Activated CD4-positive, alpha-beta memory T cell treated with anti-CD3 and anti-CD28 coated beads, Interleukin-2, amount 10 ng/mL, durations not matched to agents 7 days and 5 days (primary cell): ENCODE measurements around the gene ADI1. TPM values are rescaled to one million over a fixed set of nuclear protein-coding genes. Genes with fewer than 3 reads are reported as not detected.
"Not testable (repeated sequence)": the region's sequence is repeated elsewhere in the genome, so short reads cannot be mapped to it uniquely, and the experiment has no call there.

Experiments
- CTCF ChIA-PET: fragments of 350-600 bp; sonication (Branson Sonifier 250); formaldehyde crosslinking; loops from one replicate; lab custom pipeline; 2021; ENCODE audit warnings: antibody characterized with exemption, inconsistent platforms; lab: Charles Lee
- POLR2A ChIA-PET: fragments of 350-600 bp; sonication (Branson Sonifier 250); formaldehyde crosslinking; loops from one replicate; lab custom pipeline; 2021; ENCODE audit warnings: antibody characterized with exemption; lab: Charles Lee
- DNase-seq: peaks from one replicate; pipeline ENCODE4 v3.0.0-alpha.2; 2020
- H3K27ac Mint-ChIP-seq: one replicate; pipeline ENCODE4 v1.8.0; 2021; ENCODE audit warnings: mild to moderate bottlenecking, mixed read lengths
- H3K27me3 Mint-ChIP-seq: one replicate; pipeline ENCODE4 v1.8.0; 2021; ENCODE audit warnings: mixed read lengths
- H3K36me3 Mint-ChIP-seq: one replicate; pipeline ENCODE4 v1.8.0; 2021; ENCODE audit warnings: low read depth, mixed read lengths
- H3K4me1 Mint-ChIP-seq: one replicate; pipeline ENCODE4 v1.8.0; 2021; ENCODE audit warnings: mixed read lengths
- H3K4me3 Mint-ChIP-seq: one replicate; pipeline ENCODE4 v1.8.0; 2021; ENCODE audit warnings: mild to moderate bottlenecking, mixed read lengths
- H3K9me3 Mint-ChIP-seq: one replicate; pipeline ENCODE4 v1.8.0; 2021; ENCODE audit warnings: mixed read lengths
- total RNA-seq, 2 experiments: library from RNA; stranded (reverse); gene quantifications; one replicate each; pipeline ENCODE4 v1.2.3, GENCODE V29; 2021

The ADI1 gene
- total RNA-seq, 2 experiments from 2014 or later = 28.5 to 34.1 TPM

GRCh38 chr2:3500326-3500899, 18.9 kb downstream of the ADI1 start:
- no peak overlapping the region for H3K4me3 Mint-ChIP-seq
- H3K27me3 Mint-ChIP-seq = no peaks in the 10 kb centered on the region
- H3K4me1 Mint-ChIP-seq = peaks cover 5% of the 10 kb centered on the region
- peaks cover 38% of the 10 kb centered on the region for H3K36me3 Mint-ChIP-seq
- peaks cover 4% of the 10 kb centered on the region for H3K9me3 Mint-ChIP-seq
- CTCF ChIA-PET = no interaction called here
- no peak overlapping the region for H3K27ac Mint-ChIP-seq
- peak; percentile 11 for DNase-seq
- POLR2A ChIA-PET = no interaction called here

GRCh38 chr2:3498783-3499394, 20.4 kb downstream of the ADI1 start:
- H3K4me3 Mint-ChIP-seq = no peak overlapping the region
- ChIA-PET CTCF (no interaction called here), POLR2A (interaction anchor here (0.5 kb wide), 1 partner anchor 87 kb away, joined by 3 read pairs; no protein-coding TSS in a partner anchor)
- H3K36me3 Mint-ChIP-seq = peaks cover 25% of the 10 kb centered on the region
- H3K27ac Mint-ChIP-seq = no peak overlapping the region
- peaks cover 4% of the 10 kb centered on the region for H3K9me3 Mint-ChIP-seq
- H3K27me3 Mint-ChIP-seq = no peaks in the 10 kb centered on the region
- H3K4me1 Mint-ChIP-seq = peaks cover 5% of the 10 kb centered on the region
- no peak for DNase-seq

- not testable (repeated sequence) for H3K4me1 Mint-ChIP-seq, DNase-seq, H3K4me3 Mint-ChIP-seq, H3K9me3 Mint-ChIP-seq, H3K27me3 Mint-ChIP-seq, H3K27ac Mint-ChIP-seq
- ChIA-PET CTCF (interaction anchor here (0.7 to 1.5 kb wide), 2 partner anchors 23 to 74 kb away, joined by 4 read pairs; partner anchors contain the start of gene ADI1), POLR2A (interaction anchor here (1.4 kb wide), 1 partner anchor 12 kb away, joined by 3 read pairs; no protein-coding TSS in a partner anchor)
- H3K36me3 Mint-ChIP-seq = peaks cover 11% of the 10 kb centered on the region
Measured at GRCh38 chr2:3496708-3497080, 22.6 kb downstream of the ADI1 start.

GRCh38 chr2:3494984-3495666, 24.2 kb downstream of the ADI1 start:
- H3K36me3 Mint-ChIP-seq = peaks cover 8% of the 10 kb centered on the region
- no peak overlapping the region for H3K4me3 Mint-ChIP-seq
- ChIA-PET POLR2A (no interaction called here), CTCF (no interaction called here)
- no peaks in the 10 kb centered on the region for H3K9me3 Mint-ChIP-seq
- peaks cover 2% of the 10 kb centered on the region for H3K4me1 Mint-ChIP-seq
- no peak for DNase-seq
- no peak overlapping the region for H3K27ac Mint-ChIP-seq
- H3K27me3 Mint-ChIP-seq = no peaks in the 10 kb centered on the region

GRCh38 chr2:3493615-3494007, 25.7 kb downstream of the ADI1 start:
- H3K36me3 Mint-ChIP-seq = peaks cover 8% of the 10 kb centered on the region
- peaks cover 2% of the 10 kb centered on the region for H3K4me1 Mint-ChIP-seq
- H3K9me3 Mint-ChIP-seq = no peaks in the 10 kb centered on the region
- no peak overlapping the region for H3K4me3 Mint-ChIP-seq
- no peaks in the 10 kb centered on the region for H3K27me3 Mint-ChIP-seq
- no peak overlapping the region for H3K27ac Mint-ChIP-seq
- no peak for DNase-seq
- POLR2A ChIA-PET = no interaction called here
- CTCF ChIA-PET = interaction anchor here (0.9 kb wide), 1 partner anchor 71 kb away, joined by 3 read pairs; no protein-coding TSS in a partner anchor

- H3K4me1 Mint-ChIP-seq = peaks cover 2% of the 10 kb centered on the region
- no peak for DNase-seq
- CTCF ChIA-PET = no interaction called here
- no peaks in the 10 kb centered on the region for H3K9me3 Mint-ChIP-seq
- H3K4me3 Mint-ChIP-seq = no peak overlapping the region
- H3K27ac Mint-ChIP-seq = no peak overlapping the region
- H3K27me3 Mint-ChIP-seq = no peaks in the 10 kb centered on the region
- H3K36me3 Mint-ChIP-seq = peaks cover 6% of the 10 kb centered on the region
- POLR2A ChIA-PET = no interaction called here
Measured at GRCh38 chr2:3492951-3493614, 26.2 kb downstream of the ADI1 start.

GRCh38 chr2:3492475-3492787, 26.9 kb downstream of the ADI1 start:
- H3K27ac Mint-ChIP-seq, DNase-seq, POLR2A ChIA-PET, H3K4me1 Mint-ChIP-seq, H3K27me3 Mint-ChIP-seq, H3K4me3 Mint-ChIP-seq, H3K36me3 Mint-ChIP-seq, CTCF ChIA-PET, H3K9me3 Mint-ChIP-seq: not testable (repeated sequence)

GRCh38 chr2:3491716-3492474, 27.4 kb downstream of the ADI1 start:
- Mint-ChIP-seq H3K36me3 (no peaks in the 10 kb centered on the region), H3K4me3 (no peak overlapping the region), H3K27ac (no peak overlapping the region), H3K27me3 (no peaks in the 10 kb centered on the region), H3K4me1 (peaks cover 2% of the 10 kb centered on the region), H3K9me3 (no peaks in the 10 kb centered on the region)
- POLR2A ChIA-PET = no interaction called here
- DNase-seq = no peak
- CTCF ChIA-PET = no interaction called here

- Mint-ChIP-seq H3K4me3 (no peak overlapping the region), H3K27ac (no peak overlapping the region), H3K27me3 (no peaks in the 10 kb centered on the region), H3K36me3 (no peaks in the 10 kb centered on the region), H3K4me1 (peaks cover 2% of the 10 kb centered on the region), H3K9me3 (no peaks in the 10 kb centered on the region)
- ChIA-PET POLR2A (no interaction called here), CTCF (interaction anchor here (0.5 kb wide), 1 partner anchor 10 kb away, joined by 3 read pairs; no protein-coding TSS in a partner anchor)
- no peak for DNase-seq
Measured at GRCh38 chr2:3491306-3491705, 28.0 kb downstream of the ADI1 start.

GRCh38 chr2:3490191-3491170, 28.9 kb downstream of the ADI1 start:
- Mint-ChIP-seq H3K4me1 (peaks cover 2% of the 10 kb centered on the region), H3K27me3 (no peaks in the 10 kb centered on the region), H3K4me3 (no peak overlapping the region), H3K36me3 (no peaks in the 10 kb centered on the region), H3K9me3 (no peaks in the 10 kb centered on the region), H3K27ac (no peak overlapping the region)
- ChIA-PET CTCF (interaction anchor here (0.5 kb wide), 1 partner anchor 9 kb away, joined by 3 read pairs; no protein-coding TSS in a partner anchor), POLR2A (no interaction called here)
- DNase-seq = no peak

- no peaks in the 10 kb centered on the region for H3K36me3 Mint-ChIP-seq
- CTCF ChIA-PET = no interaction called here
- no peak overlapping the region for H3K27ac Mint-ChIP-seq
- POLR2A ChIA-PET = no interaction called here
- H3K27me3 Mint-ChIP-seq = no peaks in the 10 kb centered on the region
- H3K4me3 Mint-ChIP-seq = no peak overlapping the region
- no peaks in the 10 kb centered on the region for H3K9me3 Mint-ChIP-seq
- H3K4me1 Mint-ChIP-seq = peaks cover 2% of the 10 kb centered on the region
- DNase-seq = no peak
Measured at GRCh38 chr2:3489764-3490115, 29.6 kb downstream of the ADI1 start.
